GM20000 (cell line): ENCODE measurements around the gene CCDC70.

Source experiments
- DNase-seq: peaks from one replicate; pipeline ENCODE4 v3.0.0; 2012; ENCODE audit warnings: low spot score
- CTCF ChIP-seq: IDR thresholded peaks from 2 replicates; pipeline ENCODE4 v1.5.1; 2012; ENCODE audit warnings: mild to moderate bottlenecking, control low read depth; ENCODE audit errors: extremely low read depth, missing control alignments

Gene CCDC70

GRCh38 chr13:51881296-51881695 is 19.5 kb downstream of the CCDC70 start:
- no peak for TF ChIP-seq CTCF
- DNase-seq, result no peak

DNA sequence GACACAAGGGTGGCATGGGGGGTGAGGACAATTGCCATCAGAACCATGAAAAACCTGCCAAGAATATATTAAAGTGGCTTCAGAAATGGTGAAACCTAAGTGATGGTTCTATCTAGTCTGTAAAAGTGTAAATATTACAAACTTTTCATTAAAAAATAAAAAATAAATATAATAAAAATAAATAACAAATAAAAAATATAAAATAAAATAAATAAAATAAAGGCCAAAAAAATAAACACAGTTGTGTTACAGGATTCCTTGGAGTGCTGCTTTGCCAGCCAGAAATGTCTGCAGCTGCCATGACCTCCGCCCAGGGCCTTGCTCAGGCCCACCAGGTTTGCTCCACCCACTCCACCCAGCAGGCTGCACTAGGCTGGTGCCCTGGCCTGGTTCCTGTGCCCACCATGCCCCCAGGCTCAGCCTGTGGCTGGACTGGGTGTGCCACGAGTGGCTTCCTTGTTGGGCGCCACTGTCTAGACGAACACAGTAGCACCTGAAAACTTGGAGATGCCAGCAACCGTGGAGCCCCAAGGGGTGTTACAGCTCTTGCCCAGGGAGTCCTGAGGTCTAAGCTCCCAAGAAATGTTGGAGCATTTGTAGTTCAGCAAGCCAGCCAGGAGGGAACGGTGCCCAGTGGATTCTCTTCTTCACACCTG is 20.9 kb downstream of the CCDC70 start:
- DNase-seq, result no peak
- no peak for TF ChIP-seq CTCF

GRCh38 chr13:51883226-51883600 is 21.4 kb downstream of the CCDC70 start:
- no peak for TF ChIP-seq CTCF
- no peak for DNase-seq

- no peak for TF ChIP-seq CTCF
- DNase-seq, result no peak
Observed at GRCh38 chr13:51885651-51886050, 23.9 kb downstream of the CCDC70 start.

- no peak for TF ChIP-seq CTCF
- DNase-seq, result no peak
Observed at GRCh38 chr13:51887468-51887867, 25.7 kb downstream of the CCDC70 start.

GRCh38 chr13:51892657-51893056 is 30.9 kb downstream of the CCDC70 start:
- no peak for TF ChIP-seq CTCF
- no peak for DNase-seq

GRCh38 chr13:51894239-51894638 is 32.5 kb downstream of the CCDC70 start:
- DNase-seq, result no peak
- TF ChIP-seq CTCF, result no peak
